Measurements from ENCODE around the gene FOXL3.

- no peak for TF ChIP-seq CTCF (IDR thresholded peaks at IDR 0.05)
- TF ChIP-seq POLR2A (IDR thresholded peaks at IDR 0.05), result no peak
Observed at GRCh38 chr7:297611-298374, 7.8 kb downstream of the FOXL3 start.

Measured in uterus (tissue), 2 donors.